ENCODE measurements around the gene CETP. TPM values are rescaled to one million over a fixed set of nuclear protein-coding genes. Genes with fewer than 3 reads are reported as not detected.

The CETP gene
- total RNA-seq, 6 experiments from 2014 or later, result 0.62 to 11.8 (median 4.7) TPM

DNA sequence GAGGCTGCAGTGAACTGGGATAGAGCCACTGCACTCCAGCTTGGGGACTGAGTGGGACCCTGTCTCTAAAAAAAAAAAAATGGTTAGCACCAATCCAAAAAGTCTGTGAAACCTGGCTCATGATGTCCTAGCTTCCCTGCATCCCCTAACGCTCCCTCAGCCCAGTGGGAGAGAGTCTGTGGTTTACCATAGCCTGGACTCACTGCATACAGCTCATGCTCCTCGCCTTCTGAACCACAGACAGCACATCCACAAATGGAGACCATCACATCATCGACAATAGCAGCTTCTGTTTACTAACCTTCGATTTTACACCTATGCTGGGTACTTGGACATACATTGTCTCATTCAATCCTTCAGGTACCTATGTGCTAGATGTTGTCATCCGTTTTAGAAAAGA, 71.2 kb downstream of the CETP start:
- no peak overlapping the region for H3K4me3 ChIP-seq
- H3K27ac ChIP-seq, result no peak overlapping the region
- ATAC-seq (no peak), DNase-seq (no peak)
- H3K27me3 ChIP-seq, result no peaks in the 10 kb centered on the region
- no peaks in the 10 kb centered on the region for H3K36me3 ChIP-seq
- 79% methylated on average over 5 of the region's 5 CpGs for WGBS (ENCODE audit: insufficient coverage, low coverage, low lambda C conversion rate, missing lambda C conversion rate)
- intact Hi-C loops (cut with DNase I), result no loop called here
- no peaks in the 10 kb centered on the region for H3K9me3 ChIP-seq
- TF ChIP-seq, protein P1, sequence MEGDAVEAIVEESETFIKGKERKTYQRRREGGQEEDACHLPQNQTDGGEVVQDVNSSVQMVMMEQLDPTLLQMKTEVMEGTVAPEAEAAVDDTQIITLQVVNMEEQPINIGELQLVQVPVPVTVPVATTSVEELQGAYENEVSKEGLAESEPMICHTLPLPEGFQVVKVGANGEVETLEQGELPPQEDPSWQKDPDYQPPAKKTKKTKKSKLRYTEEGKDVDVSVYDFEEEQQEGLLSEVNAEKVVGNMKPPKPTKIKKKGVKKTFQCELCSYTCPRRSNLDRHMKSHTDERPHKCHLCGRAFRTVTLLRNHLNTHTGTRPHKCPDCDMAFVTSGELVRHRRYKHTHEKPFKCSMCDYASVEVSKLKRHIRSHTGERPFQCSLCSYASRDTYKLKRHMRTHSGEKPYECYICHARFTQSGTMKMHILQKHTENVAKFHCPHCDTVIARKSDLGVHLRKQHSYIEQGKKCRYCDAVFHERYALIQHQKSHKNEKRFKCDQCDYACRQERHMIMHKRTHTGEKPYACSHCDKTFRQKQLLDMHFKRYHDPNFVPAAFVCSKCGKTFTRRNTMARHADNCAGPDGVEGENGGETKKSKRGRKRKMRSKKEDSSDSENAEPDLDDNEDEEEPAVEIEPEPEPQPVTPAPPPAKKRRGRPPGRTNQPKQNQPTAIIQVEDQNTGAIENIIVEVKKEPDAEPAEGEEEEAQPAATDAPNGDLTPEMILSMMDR (IDR thresholded peaks at IDR 0.05), result no peak
- no peak for TF ChIP-seq POLR2A (IDR thresholded peaks at IDR 0.05)
- no peaks in the 10 kb centered on the region for H3K4me1 ChIP-seq

Other genes starting within 250 kb of the CETP start
- gene NUP93, start 231.8 kb upstream of the CETP start, total RNA-seq, result 10 to 100 TPM in 4 of 6 experiments, 1 to 10 TPM in 2; 8.3 to 17.0 (median 12.8) TPM
- gene SLC12A3, start 96.7 kb upstream of the CETP start, total RNA-seq, result not detected
- gene HERPUD1, start 29.8 kb upstream of the CETP start, total RNA-seq, result 100 to 1,000 TPM; 103 to 185 (median 133) TPM
- 10 to 100 TPM in 5 of 6 experiments, 1 to 10 TPM in 1; 4.6 to 25.2 (median 13.3) TPM for gene NLRC5, start 27.6 kb downstream of the CETP start, total RNA-seq
- gene CPNE2, start 130.6 kb downstream of the CETP start, total RNA-seq, result 10 to 100 TPM in 3 of 6 experiments, 1 to 10 TPM in 3; 4.0 to 10.9 (median 9.7) TPM
- gene PSME3IP1, start 224.1 kb downstream of the CETP start, total RNA-seq, result 10 to 100 TPM; 26.2 to 61.8 (median 34.5) TPM
- gene RSPRY1, start 224.4 kb downstream of the CETP start, total RNA-seq, result 10 to 100 TPM; 18.0 to 26.1 (median 22.9) TPM

Measured in right lobe of liver (tissue), 6 donors.